PC-9 (cell line): ENCODE measurements around the gene KCNQ1OT1.

Experiments used
- EZH2 ChIP-seq: fragments of 200-600 bp; sonication (generic); IDR thresholded peaks from 2 replicates; pipeline ENCODE4 v1.8.0; 2017; ENCODE audit warnings: antibody characterized with exemption, low read depth
- TF ChIP-seq, protein P1 (sequence below): fragments of 200-600 bp; sonication (generic); conservative IDR thresholded peaks from 2 replicates; pipeline ENCODE4 v1.6.1; 2017; ENCODE audit warnings: mixed run types, antibody characterized with exemption, mild to moderate bottlenecking, moderate library complexity

GRCh38 chr11:2742611-2743426, 43.0 kb upstream of the KCNQ1OT1 start:
- TF ChIP-seq, protein P1, sequence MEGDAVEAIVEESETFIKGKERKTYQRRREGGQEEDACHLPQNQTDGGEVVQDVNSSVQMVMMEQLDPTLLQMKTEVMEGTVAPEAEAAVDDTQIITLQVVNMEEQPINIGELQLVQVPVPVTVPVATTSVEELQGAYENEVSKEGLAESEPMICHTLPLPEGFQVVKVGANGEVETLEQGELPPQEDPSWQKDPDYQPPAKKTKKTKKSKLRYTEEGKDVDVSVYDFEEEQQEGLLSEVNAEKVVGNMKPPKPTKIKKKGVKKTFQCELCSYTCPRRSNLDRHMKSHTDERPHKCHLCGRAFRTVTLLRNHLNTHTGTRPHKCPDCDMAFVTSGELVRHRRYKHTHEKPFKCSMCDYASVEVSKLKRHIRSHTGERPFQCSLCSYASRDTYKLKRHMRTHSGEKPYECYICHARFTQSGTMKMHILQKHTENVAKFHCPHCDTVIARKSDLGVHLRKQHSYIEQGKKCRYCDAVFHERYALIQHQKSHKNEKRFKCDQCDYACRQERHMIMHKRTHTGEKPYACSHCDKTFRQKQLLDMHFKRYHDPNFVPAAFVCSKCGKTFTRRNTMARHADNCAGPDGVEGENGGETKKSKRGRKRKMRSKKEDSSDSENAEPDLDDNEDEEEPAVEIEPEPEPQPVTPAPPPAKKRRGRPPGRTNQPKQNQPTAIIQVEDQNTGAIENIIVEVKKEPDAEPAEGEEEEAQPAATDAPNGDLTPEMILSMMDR = no peak
- TF ChIP-seq EZH2 = no peak
